Measurements from ENCODE around the gene SSTR5.
"Not testable (repeated sequence)": the region's sequence is repeated elsewhere in the genome, so short reads cannot be mapped to it uniquely, and the experiment has no call there.

The SSTR5 gene

DNA sequence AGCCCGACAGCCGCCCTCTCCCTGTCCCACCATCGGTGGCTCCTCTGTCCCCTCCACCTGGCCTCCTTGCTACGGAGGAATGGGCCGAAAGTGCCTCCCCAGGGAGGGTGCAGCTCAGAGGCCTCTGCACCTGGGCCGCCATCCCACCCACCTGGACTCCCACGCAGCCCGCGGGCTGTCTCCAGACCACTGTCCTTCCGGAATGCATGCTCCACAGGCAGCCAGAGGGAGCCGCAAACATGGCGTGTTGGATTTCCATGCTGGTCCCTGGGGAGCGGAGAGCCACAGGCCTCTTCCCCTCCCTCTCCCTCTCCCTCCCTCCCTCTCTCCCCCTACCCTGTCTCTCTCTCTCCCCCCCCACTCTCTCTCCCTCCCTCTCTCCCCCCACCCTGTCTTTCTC is 3.0 kb downstream of the SSTR5 start:
- DNase-seq, result no peak

DNA sequence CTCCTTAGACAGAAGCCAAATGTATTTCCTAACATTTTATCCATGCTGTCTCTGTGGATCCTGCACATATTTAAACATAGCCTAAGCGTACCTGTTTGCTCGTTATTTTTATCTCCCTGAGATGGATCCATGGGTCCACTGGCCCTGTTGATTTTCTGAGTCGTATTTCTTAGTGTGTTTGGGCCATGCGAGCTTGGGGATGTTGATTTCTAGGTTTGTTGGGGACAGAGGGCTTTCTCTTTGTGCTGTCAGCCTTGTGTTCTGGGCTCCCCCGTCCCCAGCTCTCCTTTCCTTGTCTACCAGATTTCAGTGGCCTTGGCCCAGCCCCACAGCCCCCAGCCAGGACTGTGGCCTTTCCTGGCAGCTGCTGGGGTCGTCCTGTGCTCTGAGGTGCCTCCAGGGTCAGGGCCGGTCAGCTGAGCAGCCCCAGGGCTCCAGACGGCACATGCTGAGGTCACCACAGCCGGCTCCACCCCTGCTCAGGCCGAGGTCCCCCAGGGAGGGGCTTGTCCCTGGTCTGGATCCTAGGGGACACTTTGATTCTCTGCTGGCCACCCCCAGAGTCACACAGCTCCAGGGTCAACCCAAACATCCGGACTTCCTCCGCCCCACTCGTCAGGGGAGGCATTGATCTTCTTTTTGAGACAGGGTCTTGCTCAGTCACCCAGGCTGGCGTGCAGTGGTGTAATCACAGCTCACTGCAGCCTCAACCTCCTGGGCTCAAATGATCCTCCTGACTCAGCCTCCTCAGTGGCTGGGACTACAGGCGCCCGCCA is 4.4 kb downstream of the SSTR5 start:
- no peak for DNase-seq

DNA sequence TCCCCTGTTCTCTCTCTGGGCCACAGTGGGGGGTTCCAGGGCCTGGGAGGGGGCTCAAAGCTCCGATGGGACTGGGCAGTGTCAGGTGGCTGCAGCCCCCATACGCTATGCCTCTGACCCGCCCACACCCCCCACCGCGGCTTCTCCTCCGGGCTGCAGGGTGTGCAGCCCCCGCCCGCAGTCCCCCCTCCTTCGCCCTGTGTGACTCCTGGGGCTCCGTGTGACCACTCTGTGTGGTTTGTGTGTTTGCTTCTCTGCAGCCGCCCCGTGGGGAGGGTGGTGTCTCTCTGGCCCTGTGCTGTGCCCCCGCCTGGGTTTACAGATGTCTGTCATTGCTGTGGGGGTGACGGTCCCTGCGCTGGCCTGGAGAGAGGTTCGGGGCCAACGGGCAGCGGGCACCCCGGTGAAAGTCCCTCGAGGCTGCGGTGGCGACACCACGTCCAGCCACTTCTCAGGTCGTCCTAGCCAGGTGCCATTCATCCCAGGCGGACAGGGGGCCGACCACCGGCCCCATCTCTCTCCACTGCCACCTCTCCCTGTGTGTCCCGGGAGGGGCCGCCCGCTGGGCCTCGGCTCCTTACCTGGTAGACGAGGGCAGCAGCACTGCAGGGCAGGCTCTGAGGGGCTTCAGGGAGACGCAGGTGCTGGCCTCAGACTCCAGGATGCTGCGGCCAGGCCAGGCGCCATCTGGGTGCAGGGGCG is 5.5 kb downstream of the SSTR5 start:
- no peak for DNase-seq

DNA sequence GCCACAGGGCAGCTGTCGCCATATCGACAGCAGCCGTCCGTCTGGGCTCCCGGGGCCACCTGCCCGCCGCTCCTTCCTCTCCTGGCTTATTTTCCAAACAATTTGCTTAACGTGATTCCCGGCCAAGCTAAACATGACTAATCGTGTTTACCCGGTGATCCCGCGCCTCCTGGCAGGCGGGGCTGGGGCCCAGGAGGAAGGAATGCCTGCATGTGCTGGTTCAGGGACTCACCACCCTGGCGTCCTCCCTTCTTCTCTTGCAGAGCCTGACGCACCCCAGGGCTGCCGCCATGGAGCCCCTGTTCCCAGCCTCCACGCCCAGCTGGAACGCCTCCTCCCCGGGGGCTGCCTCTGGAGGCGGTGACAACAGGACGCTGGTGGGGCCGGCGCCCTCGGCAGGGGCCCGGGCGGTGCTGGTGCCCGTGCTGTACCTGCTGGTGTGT is 6.1 kb downstream of the SSTR5 start:
- no peak for DNase-seq

DNA sequence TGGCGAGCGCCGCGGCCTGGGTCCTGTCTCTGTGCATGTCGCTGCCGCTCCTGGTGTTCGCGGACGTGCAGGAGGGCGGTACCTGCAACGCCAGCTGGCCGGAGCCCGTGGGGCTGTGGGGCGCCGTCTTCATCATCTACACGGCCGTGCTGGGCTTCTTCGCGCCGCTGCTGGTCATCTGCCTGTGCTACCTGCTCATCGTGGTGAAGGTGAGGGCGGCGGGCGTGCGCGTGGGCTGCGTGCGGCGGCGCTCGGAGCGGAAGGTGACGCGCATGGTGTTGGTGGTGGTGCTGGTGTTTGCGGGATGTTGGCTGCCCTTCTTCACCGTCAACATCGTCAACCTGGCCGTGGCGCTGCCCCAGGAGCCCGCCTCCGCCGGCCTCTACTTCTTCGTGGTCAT is 6.8 kb downstream of the SSTR5 start:
- no peak for DNase-seq

DNA sequence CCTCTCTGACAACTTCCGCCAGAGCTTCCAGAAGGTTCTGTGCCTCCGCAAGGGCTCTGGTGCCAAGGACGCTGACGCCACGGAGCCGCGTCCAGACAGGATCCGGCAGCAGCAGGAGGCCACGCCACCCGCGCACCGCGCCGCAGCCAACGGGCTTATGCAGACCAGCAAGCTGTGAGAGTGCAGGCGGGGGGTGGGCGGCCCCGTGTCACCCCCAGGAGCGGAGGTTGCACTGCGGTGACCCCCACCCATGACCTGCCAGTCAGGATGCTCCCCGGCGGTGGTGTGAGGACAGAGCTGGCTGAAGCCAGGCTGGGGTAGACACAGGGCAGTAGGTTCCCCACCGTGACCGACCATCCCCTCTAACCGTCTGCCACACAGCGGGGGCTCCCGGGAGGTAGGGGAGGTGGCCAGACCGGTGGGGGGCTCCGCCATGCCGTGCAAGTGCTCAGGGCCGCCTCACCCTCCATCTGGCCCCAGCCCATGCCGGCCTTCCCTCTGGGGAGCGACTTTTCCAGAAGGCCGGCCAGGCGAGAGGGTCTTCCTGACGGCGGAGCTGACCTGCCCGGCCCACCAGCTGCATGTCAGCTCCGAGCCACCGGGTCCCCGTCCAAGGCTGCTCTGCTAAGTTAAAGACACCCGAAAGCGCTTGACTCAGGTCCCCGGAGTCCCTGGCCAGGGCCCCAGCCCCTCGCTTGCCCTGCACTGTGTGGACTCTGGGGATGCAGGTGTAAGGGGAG is 7.4 kb downstream of the SSTR5 start:
- no peak for DNase-seq

DNA sequence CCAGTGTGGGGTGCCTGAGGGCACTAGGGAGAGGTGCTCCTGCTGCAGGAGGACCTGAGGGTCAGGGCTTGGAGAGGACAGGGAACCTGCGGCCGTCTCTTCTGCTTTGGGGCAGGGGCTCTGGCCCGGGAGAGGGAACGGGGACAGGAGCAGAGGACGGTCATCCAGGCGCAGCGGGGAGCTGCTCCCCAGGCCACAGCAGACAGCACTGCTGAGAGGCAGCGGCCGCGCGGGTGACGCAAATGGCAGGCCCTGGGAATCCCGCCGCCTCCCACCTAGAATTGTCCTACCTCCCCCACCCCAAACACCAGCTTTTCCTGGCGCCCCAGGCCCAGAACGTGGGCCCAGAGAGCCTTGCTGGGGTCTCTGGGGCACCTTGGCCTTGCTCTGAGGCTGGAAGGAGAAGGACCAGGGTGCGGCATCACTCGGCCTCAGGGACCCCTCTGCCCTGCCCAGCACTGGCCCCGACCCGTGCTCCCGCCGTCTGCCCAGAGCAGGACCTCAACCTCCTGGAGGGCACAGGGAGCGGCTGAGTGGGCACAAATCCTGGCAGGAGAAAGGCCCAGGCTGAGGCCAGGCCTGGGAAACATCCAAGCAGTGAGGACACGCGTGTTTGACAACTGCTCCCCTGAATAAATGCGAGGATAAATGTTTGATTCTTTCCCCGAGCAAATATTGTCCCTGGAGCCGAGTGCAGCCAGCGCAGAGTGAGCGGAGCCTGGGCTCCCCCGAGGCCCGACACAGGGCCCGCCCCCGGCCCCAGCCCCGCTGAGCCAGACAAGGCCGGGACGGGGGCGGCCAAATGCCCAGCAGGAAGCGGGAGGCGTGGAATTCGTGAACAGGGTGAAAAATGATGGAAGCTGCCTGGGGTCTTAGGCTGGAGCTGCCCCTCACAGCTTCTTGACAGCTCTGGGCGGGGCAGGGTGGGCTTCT is 8.5 kb downstream of the SSTR5 start:
- no peak for DNase-seq

DNA sequence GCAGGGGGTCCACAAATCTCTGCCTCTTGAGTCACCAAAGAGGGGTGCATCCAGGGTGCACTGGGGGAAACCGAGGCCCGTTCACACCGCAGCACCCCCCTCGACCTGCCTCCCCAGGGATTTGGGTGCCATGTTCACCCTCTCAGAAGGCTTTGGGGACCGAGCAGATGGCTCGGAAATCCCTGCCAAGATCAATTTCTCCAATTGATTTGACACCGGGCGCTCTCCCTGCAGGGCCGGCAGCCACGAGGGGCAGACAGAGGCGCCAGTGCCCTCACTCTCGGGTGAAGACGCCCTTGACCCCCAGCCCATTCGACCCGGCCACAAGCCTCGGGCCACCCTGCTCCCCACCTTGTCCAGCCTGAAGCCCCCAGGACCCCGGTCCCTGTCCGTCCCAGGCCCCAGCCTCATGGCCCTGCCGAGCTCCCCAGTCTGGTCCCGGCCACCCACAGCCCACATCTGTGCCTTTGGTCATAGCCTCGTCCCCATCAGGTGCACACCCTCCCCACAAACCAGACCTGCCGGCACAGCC is 9.3 kb downstream of the SSTR5 start:
- DNase-seq, result no peak

DNA sequence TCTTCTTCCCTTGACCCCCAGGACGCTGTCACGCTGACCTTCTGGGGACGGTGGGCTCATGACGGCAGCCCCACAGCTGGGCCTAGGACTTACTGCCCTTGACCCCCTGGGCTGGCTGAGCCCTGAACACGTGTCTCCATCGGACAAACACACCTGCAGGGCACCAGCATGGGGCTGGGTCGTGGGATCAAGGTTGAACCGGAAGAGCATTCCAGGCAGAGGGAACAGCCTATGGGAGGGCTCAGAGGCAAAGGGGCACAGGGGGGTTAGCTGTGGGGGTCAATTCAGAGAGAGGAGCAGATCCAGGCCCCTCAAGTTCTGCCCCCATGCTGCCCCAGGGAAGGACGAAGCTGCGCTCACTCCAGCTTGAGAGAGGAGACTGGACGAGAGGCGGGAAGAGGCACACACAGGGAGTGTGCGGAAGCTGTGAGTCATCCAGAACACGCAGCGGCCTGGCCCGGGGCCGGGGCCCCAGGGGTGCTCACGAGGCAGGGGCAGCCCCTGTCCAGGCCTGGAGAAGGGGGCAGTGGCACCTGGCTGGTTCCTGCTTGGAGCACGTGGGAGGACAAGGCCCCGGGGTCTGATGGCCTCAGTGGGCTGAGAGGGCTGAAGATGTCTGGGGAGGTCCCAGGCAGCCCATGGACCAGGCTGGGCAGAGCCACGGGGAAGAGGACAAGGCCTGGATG is 9.9 kb downstream of the SSTR5 start:
- no peak for DNase-seq

DNA sequence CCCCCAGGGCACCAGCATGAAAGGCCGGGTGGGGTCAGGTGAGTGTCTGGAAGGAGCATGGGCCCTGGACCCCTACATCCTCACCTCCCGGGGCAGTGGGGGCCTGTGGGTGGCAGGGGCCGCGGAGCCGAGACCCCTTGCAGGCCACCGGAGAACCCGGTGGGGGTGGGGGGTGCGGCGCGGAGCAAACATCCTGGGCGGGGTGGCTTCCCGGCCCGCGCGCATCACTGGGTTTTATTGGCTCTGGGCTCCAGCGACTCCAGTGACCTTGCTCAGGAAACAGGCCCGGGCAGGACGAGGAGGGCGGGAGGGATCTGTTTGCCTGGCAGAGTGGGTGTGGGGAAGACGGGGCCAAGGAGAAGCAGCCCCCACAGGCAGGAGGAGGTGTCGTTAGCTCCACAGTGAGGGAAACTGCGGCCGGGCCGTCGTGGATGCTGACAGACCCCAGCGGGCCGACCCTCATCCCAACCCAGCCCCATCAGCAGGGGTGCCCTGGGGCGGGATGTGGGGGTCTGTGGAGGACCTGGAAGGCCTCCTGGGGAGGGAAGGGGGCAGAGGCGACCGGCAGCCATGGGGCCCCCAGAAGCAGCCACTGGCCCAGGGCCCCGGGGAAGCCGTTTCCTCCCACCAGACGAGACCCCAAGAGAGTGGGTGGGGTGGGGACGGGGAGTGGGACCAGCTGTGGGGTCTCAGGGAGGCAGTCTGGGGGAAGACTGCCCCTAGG is 10.6 kb downstream of the SSTR5 start:
- DNase-seq, result no peak

DNA sequence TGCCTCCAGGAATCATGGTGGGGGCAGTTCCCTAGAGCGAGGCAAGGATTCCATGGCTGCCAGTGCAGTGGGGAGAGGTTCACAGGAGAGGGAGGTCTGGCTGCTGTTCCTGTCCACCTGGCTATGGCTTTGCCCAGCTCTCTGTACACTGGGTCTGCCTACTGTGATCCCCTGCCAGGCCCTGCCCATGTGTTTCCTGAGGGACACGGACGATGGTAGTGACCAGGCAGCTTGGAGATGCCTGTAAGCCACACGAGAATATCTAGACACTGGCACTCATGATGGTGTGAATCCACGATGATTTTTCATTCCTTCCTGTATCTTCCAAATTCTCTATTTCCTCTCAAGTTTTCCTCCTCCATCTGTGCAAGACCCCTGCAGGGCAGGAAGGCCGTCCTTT is 12.4 kb downstream of the SSTR5 start:
- no peak for DNase-seq

DNA sequence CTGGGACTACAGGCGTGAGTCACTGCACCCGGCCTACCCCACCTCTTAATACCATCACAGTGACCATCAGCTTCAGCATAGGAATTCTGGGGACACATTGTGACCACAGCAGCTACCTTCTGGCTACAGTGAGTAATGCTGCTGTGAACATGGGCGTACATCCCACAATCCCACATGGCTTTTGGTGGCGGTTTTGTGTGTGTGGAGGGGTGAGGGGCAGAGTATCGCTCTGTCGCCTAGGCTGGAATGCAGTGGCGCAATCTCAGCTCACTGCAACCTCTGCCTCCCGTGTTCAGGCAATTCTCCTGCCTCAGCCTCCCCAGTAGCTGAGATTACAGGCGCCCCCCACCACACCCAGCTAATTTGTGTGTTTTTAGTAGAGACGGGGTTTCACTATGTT is 13.9 kb downstream of the SSTR5 start:
- not testable (repeated sequence) for DNase-seq

DNA sequence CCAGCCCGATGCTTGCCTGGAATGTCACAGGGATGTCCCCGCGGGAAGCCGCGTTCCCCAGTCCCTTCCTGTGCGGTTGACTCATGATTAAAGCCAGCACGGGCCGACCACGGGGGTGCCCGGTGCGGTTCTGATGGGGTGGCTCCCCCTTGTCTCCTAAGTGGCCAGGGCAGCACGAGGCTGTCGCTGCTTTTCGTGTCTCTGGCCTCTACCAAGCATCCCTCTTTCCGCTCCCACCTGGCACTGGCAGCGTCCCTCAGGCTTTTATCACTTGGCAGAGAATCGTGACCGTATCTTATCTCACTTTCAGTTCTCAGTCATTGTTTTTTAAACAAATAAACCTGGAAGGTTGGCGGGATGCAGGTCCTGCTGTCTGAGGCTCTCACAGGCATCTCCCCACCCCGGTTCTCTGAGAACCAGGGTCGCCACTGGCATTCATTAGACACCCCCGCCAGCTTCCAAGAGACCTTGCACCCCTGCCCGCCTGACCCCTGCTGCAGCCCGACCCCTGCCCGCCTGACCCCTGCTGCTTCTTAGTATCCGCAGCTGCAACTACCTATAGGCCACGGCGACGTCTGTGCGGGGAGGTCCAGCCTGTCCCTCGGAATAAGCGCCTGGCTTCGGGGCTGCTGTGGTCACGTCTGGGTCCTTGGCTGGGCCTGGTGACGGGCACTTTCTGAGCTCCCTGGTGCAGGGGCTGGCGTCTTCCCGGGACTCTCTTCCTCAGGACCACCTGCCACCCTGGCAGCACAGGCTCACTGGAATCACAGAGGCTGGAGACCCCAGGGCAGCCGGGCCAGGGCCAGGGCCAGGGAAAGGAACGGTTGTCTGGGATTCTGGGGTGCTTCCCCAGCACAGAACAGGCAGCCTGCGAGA is 16.0 kb downstream of the SSTR5 start:
- no peak for DNase-seq

DNA sequence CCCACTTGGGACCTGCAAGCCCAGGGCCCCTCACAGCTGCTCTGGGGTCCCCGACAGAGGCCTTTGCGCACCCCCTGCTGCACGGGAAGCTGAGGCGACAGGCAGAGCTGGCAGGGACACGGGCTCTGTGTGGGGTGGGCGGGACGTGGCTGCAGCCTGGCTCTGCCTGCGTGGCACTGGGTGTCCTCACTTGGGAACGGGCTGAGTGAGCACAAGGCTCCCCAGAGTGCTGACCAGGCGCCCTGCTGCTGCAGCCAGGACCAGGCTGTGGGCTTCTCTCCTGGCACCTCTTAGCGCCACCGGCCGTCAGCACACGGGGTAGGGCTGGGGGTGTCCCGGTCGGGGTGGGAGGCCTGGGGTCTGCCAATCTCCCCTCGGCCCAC is 16.9 kb downstream of the SSTR5 start:
- DNase-seq, result peak in 2 of 14 donors; percentile 57 to 58

DNA sequence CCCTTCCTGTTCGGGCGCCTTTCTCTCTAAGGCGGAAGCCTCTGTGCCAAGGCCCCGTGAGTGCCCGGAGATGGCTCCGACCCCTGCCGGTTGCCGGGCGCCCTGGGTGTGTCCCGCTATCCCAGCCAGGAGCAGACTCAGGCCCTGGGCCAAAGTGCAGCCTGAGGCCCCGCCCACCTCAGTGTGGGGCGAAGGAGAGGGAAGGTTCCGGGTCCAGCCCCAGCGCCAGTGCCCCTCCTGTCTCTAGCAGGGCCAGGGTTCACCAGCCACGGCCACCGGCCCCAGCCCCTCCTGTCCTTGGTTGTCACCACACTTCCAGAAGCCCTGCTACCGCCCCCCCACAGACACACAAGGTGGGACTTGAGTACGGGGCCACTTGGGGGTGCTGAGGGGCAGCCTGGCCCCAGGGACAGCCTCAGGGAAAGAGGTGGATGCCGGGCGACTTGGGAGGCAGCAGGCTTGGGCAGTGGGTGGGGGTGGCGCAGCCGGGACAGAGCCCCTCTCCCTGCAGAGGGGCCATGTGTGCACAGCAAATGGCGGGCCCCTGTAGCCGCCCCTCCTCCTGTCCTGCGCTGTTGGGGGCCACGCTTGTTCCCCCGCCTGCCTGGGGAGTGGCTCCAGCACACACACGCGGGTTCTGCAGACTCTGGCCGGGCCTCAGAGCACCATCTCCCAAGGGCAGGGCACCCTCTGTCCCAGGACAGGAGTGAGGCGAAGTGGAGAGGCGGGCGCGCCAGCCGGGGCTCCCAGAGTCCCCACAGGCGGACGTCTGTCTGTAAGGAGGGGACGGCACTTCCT is 17.5 kb downstream of the SSTR5 start:
- DNase-seq, result peak in 5 of 14 donors; percentile 3 to 57 (median 29)

DNA sequence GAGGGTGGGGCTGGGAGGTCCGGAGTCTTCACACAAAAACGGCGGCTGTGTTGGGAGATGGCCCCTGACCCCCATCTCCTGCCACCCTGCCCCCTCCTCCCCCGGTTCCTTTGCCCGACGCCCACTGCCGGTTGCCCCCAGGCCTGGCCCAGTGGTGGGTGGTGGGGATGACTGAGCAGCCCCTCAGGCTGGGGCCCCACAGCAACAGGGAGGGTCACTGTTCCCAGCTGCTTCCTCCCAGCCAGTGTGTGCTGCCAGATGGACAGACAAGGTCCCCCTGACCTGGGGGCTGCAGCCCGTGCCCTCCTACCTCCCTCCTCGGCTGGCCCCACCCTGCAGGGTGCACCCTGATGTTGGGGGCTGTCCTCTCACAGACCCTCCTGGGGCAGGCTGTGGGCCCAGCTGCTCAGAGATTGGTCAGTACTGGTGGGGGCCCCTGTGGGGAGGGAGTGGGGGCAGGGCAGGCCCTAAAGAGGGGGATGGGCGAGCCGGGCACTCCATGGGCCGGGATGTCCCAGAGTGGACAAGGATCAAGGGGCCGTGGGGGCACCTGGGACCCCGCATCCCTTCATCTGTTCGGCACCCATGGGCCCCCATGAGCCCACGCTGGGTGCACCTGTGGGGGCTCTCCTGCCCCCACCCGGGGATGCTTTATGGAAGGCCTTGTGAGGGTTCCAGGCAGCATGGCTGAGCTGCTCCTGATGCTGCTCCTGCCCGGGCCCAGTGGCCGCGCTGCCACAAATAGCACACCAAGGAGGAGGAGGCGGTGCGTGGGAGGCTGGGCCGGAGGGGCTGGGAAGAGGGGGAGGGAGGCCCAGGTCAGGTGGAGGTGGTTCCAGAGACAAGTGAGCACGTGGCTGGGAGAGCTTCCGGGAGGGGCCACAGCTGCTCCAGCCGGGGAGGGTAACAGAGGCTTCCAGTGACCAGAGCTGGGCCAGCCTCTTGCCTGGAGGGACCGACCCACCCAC is 18.4 kb downstream of the SSTR5 start:
- DNase-seq, result no peak

DNA sequence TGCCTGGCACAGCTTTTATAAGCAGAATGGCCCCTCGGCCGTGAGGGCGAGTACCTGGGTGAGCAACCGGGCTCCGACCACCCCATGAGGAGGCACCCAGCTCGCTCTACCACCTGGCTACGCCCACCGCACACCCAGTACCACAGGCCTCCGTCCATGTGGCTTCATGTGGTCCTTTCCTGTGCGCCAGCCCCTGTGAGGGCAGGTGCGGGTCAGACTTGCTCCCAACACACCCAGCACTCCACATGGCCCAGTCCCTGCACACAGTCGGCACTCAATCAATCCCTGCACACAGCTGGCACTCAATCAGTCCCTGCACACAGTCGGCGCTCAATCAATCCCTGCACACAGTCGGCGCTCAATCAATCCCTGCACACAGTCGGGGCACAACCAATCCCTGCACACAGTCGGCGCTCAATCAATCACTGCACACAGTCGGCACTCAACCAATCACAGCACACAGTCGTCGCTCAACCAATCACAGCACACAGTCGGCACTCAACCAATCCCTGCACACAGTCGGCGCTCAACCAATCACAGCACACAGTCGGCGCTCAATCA is 19.5 kb downstream of the SSTR5 start:
- DNase-seq, result no peak

Measured in C1 segment of cervical spinal cord (tissue), 14 donors.